WERI-Rb-1 (cell line): ENCODE results near the gene NEBL.

Experiments used
- DNase-seq: peaks from one replicate; pipeline ENCODE4 v3.0.0-alpha.2; 2020
- H3K27ac ChIP-seq: fragments of 250-450 bp; sonication (Bioruptor Pico); 2 replicates; pipeline ENCODE4 v1.5.1; 2020; ENCODE audit warnings: mild to moderate bottlenecking, moderate library complexity
- H3K27me3 ChIP-seq: fragments of 250-450 bp; sonication (Bioruptor Pico); 2 replicates; pipeline ENCODE4 v1.5.1; 2021; ENCODE audit warnings: mild to moderate bottlenecking, low read depth, moderate library complexity; ENCODE audit not compliant: insufficient read depth, severe bottlenecking
- H3K36me3 ChIP-seq: fragments of 250-450 bp; sonication (Bioruptor Pico); 2 replicates; pipeline ENCODE4 v1.5.1; 2020; ENCODE audit warnings: mild to moderate bottlenecking, moderate library complexity
- H3K4me3 ChIP-seq: 2 replicates; pipeline ENCODE4 v1.5.1; 2011; ENCODE audit warnings: low read depth, mild to moderate bottlenecking, control low read depth, low read length
- H3K9me3 ChIP-seq: fragments of 250-450 bp; sonication (Bioruptor Pico); 2 replicates; pipeline ENCODE4 v1.5.1; 2021; ENCODE audit warnings: mild to moderate bottlenecking, moderate library complexity; ENCODE audit not compliant: severe bottlenecking
- CTCF ChIP-seq: IDR thresholded peaks from 2 replicates; pipeline ENCODE4 v1.5.1; 2011; ENCODE audit warnings: low read depth, mild to moderate bottlenecking, control low read depth, inconsistent platforms, low read length

Gene NEBL

DNA sequence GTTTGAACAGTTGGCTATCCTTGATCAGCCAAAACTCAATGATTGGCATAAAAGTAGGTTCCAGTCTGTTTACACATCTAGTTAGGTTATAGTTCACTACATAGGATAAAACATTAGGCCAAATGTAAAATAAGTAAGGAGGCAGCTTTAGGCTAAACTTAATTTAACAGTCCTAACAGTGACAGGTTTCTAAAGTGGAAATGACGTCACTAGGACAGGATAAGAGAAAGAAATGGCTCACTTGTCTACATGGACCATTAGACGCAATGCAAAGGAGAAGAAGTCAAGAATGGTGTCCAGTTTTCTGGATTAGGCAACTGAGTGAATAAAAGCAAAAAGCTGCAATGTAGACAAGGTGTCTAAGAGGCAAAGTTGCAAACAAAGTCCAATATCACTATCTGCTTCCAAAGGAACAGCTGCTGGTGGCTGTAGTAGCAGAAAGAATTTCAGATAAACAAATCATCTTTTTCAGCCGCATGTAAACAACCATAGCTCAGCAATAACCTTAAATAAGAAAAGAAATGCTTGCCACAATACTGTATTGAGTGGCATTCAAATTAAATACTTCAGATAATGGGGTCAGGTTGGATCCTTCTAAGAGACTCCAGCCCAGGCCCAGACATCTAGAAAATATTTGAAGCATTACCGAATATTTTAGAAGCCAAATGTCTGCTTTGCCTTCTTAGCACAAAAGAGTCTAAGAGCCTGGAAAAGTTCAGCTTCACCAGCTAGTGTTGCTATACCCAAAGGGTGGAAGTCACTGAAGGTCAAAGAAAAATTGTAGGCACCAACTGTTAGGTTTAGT, 154.2 kb downstream of the NEBL start:
- H3K36me3 ChIP-seq: no peaks in the 10 kb centered on the region
- H3K27me3 ChIP-seq: no peaks in the 10 kb centered on the region
- no peak for TF ChIP-seq CTCF
- no peak overlapping the region for H3K4me3 ChIP-seq
- H3K9me3 ChIP-seq: no peaks in the 10 kb centered on the region
- DNase-seq: no peak
- no peak overlapping the region for H3K27ac ChIP-seq

DNA sequence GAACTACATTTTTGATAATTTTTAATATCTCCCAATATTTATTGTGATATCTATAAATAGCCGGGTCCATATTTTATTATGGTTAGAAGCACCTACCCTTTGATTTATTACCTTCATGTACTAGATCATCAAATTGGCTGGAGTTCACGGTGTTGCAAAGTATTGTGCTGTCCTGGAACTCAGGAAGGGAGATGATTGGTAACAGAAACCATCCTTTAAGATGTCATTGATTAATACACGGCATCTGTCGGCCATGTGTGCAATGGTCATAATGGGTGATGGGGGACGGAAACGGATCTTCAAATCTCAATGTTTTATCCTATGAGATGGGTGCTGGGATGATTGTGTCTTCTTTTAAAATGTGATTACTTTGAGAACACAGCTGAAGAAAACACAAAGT, 157.0 kb downstream of the NEBL start:
- H3K27me3 ChIP-seq: no peaks in the 10 kb centered on the region
- H3K36me3 ChIP-seq: no peaks in the 10 kb centered on the region
- no peak overlapping the region for H3K27ac ChIP-seq
- no peaks in the 10 kb centered on the region for H3K9me3 ChIP-seq
- DNase-seq: no peak
- H3K4me3 ChIP-seq: no peak overlapping the region
- no peak for TF ChIP-seq CTCF

GRCh38 chr10:20737107-20737506, 160.0 kb downstream of the NEBL start:
- TF ChIP-seq CTCF: no peak
- Histone ChIP-seq H3K27me3 (no peaks in the 10 kb centered on the region), H3K36me3 (no peaks in the 10 kb centered on the region), H3K9me3 (no peaks in the 10 kb centered on the region), H3K4me3 (no peak overlapping the region), H3K27ac (no peak overlapping the region)
- DNase-seq: no peak
